Activated CD4-positive, alpha-beta memory T cell treated with anti-CD3 and anti-CD28 coated beads, Interleukin-2, amount 10 ng/mL, durations not matched to agents 7 days and 5 days (primary cell): ENCODE results near the gene CMTM5. TPM values are rescaled to one million over a fixed set of nuclear protein-coding genes. Genes with fewer than 3 reads are reported as not detected.

Experiments
- CTCF ChIA-PET: fragments of 350-600 bp; sonication (Branson Sonifier 250); formaldehyde crosslinking; loops from one replicate; lab custom pipeline; 2021; ENCODE audit warnings: antibody characterized with exemption, inconsistent platforms; lab: Charles Lee
- POLR2A ChIA-PET: fragments of 350-600 bp; sonication (Branson Sonifier 250); formaldehyde crosslinking; loops from one replicate; lab custom pipeline; 2021; ENCODE audit warnings: antibody characterized with exemption; lab: Charles Lee
- DNase-seq: peaks from one replicate; pipeline ENCODE4 v3.0.0-alpha.2; 2020
- H3K27ac Mint-ChIP-seq: one replicate; pipeline ENCODE4 v1.8.0; 2021; ENCODE audit warnings: mild to moderate bottlenecking, mixed read lengths
- H3K27me3 Mint-ChIP-seq: one replicate; pipeline ENCODE4 v1.8.0; 2021; ENCODE audit warnings: mixed read lengths
- H3K36me3 Mint-ChIP-seq: one replicate; pipeline ENCODE4 v1.8.0; 2021; ENCODE audit warnings: low read depth, mixed read lengths
- H3K4me1 Mint-ChIP-seq: one replicate; pipeline ENCODE4 v1.8.0; 2021; ENCODE audit warnings: mixed read lengths
- H3K4me3 Mint-ChIP-seq: one replicate; pipeline ENCODE4 v1.8.0; 2021; ENCODE audit warnings: mild to moderate bottlenecking, mixed read lengths
- H3K9me3 Mint-ChIP-seq: one replicate; pipeline ENCODE4 v1.8.0; 2021; ENCODE audit warnings: mixed read lengths
- total RNA-seq, 2 experiments: library from RNA; stranded (reverse); gene quantifications; one replicate each; pipeline ENCODE4 v1.2.3, GENCODE V29; 2021

Gene CMTM5
- total RNA-seq, 2 experiments from 2014 or later = not detected

- H3K4me3 Mint-ChIP-seq = no peak overlapping the region
- H3K27me3 Mint-ChIP-seq = peaks cover 4% of the 10 kb centered on the region
- H3K36me3 Mint-ChIP-seq = no peaks in the 10 kb centered on the region
- POLR2A ChIA-PET = no interaction called here
- DNase-seq = no peak
- CTCF ChIA-PET = interaction anchor here (0.6 kb wide), 1 partner anchor 111 kb away, joined by 3 read pairs; no protein-coding TSS in a partner anchor
- H3K27ac Mint-ChIP-seq = no peak overlapping the region
- peaks cover 4% of the 10 kb centered on the region for H3K4me1 Mint-ChIP-seq
- no peaks in the 10 kb centered on the region for H3K9me3 Mint-ChIP-seq
Observed at GRCh38 chr14:23375527-23376251, 1.2 kb upstream of the CMTM5 start.

- no peaks in the 10 kb centered on the region for H3K4me1 Mint-ChIP-seq
Observed at GRCh38 chr14:23377198-23377550, 328 bp downstream of the CMTM5 start.

GRCh38 chr14:23377573-23378563 lies 1.0 kb downstream of the CMTM5 start:
- POLR2A ChIA-PET = no interaction called here
- H3K4me1 Mint-ChIP-seq = no peaks in the 10 kb centered on the region
- DNase-seq = no peak
- no peaks in the 10 kb centered on the region for H3K36me3 Mint-ChIP-seq
- CTCF ChIA-PET = no interaction called here
- H3K27ac Mint-ChIP-seq = no peak overlapping the region
- H3K4me3 Mint-ChIP-seq = no peak overlapping the region
- H3K9me3 Mint-ChIP-seq = no peaks in the 10 kb centered on the region
- peaks cover 3% of the 10 kb centered on the region for H3K27me3 Mint-ChIP-seq

More at GRCh38 chr14:23377198-23377550, 328 bp downstream of the CMTM5 start:
- no peak overlapping the region for H3K4me3 Mint-ChIP-seq
- H3K9me3 Mint-ChIP-seq = no peaks in the 10 kb centered on the region
- ChIA-PET CTCF (interaction anchor here (1.1 kb wide), 1 partner anchor 25 kb away, joined by 3 read pairs; the partner anchor contains the start of gene SLC22A17), POLR2A (no interaction called here)
- no peak overlapping the region for H3K27ac Mint-ChIP-seq
- peaks cover 3% of the 10 kb centered on the region for H3K27me3 Mint-ChIP-seq
- H3K36me3 Mint-ChIP-seq = no peaks in the 10 kb centered on the region
- DNase-seq = no peak

- no peaks in the 10 kb centered on the region for H3K36me3 Mint-ChIP-seq
- no peak overlapping the region for H3K4me3 Mint-ChIP-seq
- H3K27me3 Mint-ChIP-seq = peaks cover 3% of the 10 kb centered on the region
- no peak for DNase-seq
- POLR2A ChIA-PET = no interaction called here
- H3K9me3 Mint-ChIP-seq = no peaks in the 10 kb centered on the region
- no peaks in the 10 kb centered on the region for H3K4me1 Mint-ChIP-seq
- CTCF ChIA-PET = interaction anchor here (1.8 to 3.1 kb wide), 3 partner anchors 11 to 258 kb away, joined by 7 to 27 read pairs (median 7); no protein-coding TSS in a partner anchor
- H3K27ac Mint-ChIP-seq = no peak overlapping the region
Observed at GRCh38 chr14:23378612-23379220, 1.9 kb downstream of the CMTM5 start.

GRCh38 chr14:23379366-23380196 lies 2.7 kb downstream of the CMTM5 start:
- ChIA-PET POLR2A (interaction anchor here (1.4 to 2.7 kb wide), 2 partner anchors 53 to 58 kb away, joined by 3 to 10 read pairs; partner anchors contain the start of gene PABPN1), CTCF (interaction anchor here (0.6 to 3.1 kb wide), 27 partner anchors 9 to 311 kb away, joined by 3 to 27 read pairs (median 4); partner anchors contain the start of genes EFS and SLC22A17)
- no peaks in the 10 kb centered on the region for H3K9me3 Mint-ChIP-seq

GRCh38 chr14:23380197-23380914 lies 3.5 kb downstream of the CMTM5 start:
- no peak for DNase-seq
- Mint-ChIP-seq H3K27ac (no peak overlapping the region), H3K4me1 (no peaks in the 10 kb centered on the region), H3K36me3 (no peaks in the 10 kb centered on the region), H3K9me3 (no peaks in the 10 kb centered on the region), H3K27me3 (peaks cover 3% of the 10 kb centered on the region), H3K4me3 (no peak overlapping the region)
- ChIA-PET POLR2A (interaction anchor here (1.4 to 2.7 kb wide), 2 partner anchors 54 to 59 kb away, joined by 3 to 10 read pairs; partner anchors contain the start of gene PABPN1), CTCF (interaction anchor here (0.6 to 3.1 kb wide), 27 partner anchors 8 to 312 kb away, joined by 3 to 27 read pairs (median 4); partner anchors contain the start of genes EFS and SLC22A17)

More at GRCh38 chr14:23379366-23380196, 2.7 kb downstream of the CMTM5 start:
- Mint-ChIP-seq H3K4me3 (no peak overlapping the region), H3K27ac (no peak overlapping the region), H3K4me1 (no peaks in the 10 kb centered on the region), H3K36me3 (no peaks in the 10 kb centered on the region), H3K27me3 (peaks cover 3% of the 10 kb centered on the region)
- DNase-seq = peak; percentile 63

- H3K27ac Mint-ChIP-seq = no peak overlapping the region
- CTCF ChIA-PET = interaction anchor here (0.9 to 3.1 kb wide), 13 partner anchors 7 to 313 kb away, joined by 3 to 27 read pairs (median 5); no protein-coding TSS in a partner anchor
- H3K4me1 Mint-ChIP-seq = no peaks in the 10 kb centered on the region
- no peak overlapping the region for H3K4me3 Mint-ChIP-seq
- no peaks in the 10 kb centered on the region for H3K9me3 Mint-ChIP-seq
- H3K27me3 Mint-ChIP-seq = peaks cover 3% of the 10 kb centered on the region
- POLR2A ChIA-PET = interaction anchor here (2.7 kb wide), 1 partner anchor 59 kb away, joined by 10 read pairs; the partner anchor contains the start of gene PABPN1
- H3K36me3 Mint-ChIP-seq = no peaks in the 10 kb centered on the region
- DNase-seq = no peak
Observed at GRCh38 chr14:23380976-23381375, 4.1 kb downstream of the CMTM5 start.

GRCh38 chr14:23381871-23382270 lies 5.0 kb downstream of the CMTM5 start:
- Mint-ChIP-seq H3K9me3 (no peaks in the 10 kb centered on the region), H3K27ac (no peak overlapping the region), H3K36me3 (no peaks in the 10 kb centered on the region), H3K4me3 (no peak overlapping the region), H3K27me3 (peaks cover 3% of the 10 kb centered on the region), H3K4me1 (no peaks in the 10 kb centered on the region)
- ChIA-PET CTCF (interaction anchor here (2.0 kb wide), 1 partner anchor 261 kb away, joined by 6 read pairs; no protein-coding TSS in a partner anchor), POLR2A (interaction anchor here (2.7 kb wide), 1 partner anchor 60 kb away, joined by 10 read pairs; the partner anchor contains the start of gene PABPN1)
- no peak for DNase-seq

GRCh38 chr14:23382276-23382675 lies 5.4 kb downstream of the CMTM5 start:
- Mint-ChIP-seq H3K9me3 (no peaks in the 10 kb centered on the region), H3K4me3 (no peak overlapping the region), H3K4me1 (no peaks in the 10 kb centered on the region), H3K27me3 (peaks cover 3% of the 10 kb centered on the region), H3K36me3 (no peaks in the 10 kb centered on the region), H3K27ac (no peak overlapping the region)
- no peak for DNase-seq
- ChIA-PET CTCF (interaction anchor here (2.0 kb wide), 1 partner anchor 262 kb away, joined by 6 read pairs; no protein-coding TSS in a partner anchor), POLR2A (interaction anchor here (2.7 kb wide), 1 partner anchor 61 kb away, joined by 10 read pairs; the partner anchor contains the start of gene PABPN1)

GRCh38 chr14:23382731-23383440 lies 6.0 kb downstream of the CMTM5 start:
- Mint-ChIP-seq H3K9me3 (no peaks in the 10 kb centered on the region), H3K4me1 (no peaks in the 10 kb centered on the region), H3K36me3 (no peaks in the 10 kb centered on the region), H3K4me3 (no peak overlapping the region), H3K27ac (no peak overlapping the region), H3K27me3 (peaks cover 3% of the 10 kb centered on the region)
- POLR2A ChIA-PET = no interaction called here
- CTCF ChIA-PET = interaction anchor here (2.0 kb wide), 1 partner anchor 262 kb away, joined by 6 read pairs; no protein-coding TSS in a partner anchor
- no peak for DNase-seq
